OCI-LY1 (cell line): Measurements from ENCODE around the gene PCIF1.

Experiments used
- H2AFZ ChIP-seq: fragments of 200-600 bp; sonication (generic), shearing (Covaris generic); 2 replicates; pipeline ENCODE4 v1.6.0; 2014; ENCODE audit warnings: antibody characterized with exemption, mild to moderate bottlenecking, low read length
- H3F3A ChIP-seq: fragments of 200-600 bp; sonication (generic), shearing (Covaris generic); 2 replicates; pipeline ENCODE4 v1.6.0; 2014; ENCODE audit warnings: mild to moderate bottlenecking, antibody characterized with exemption, low read length, moderate library complexity; ENCODE audit not compliant: insufficient read depth
- H3K27ac ChIP-seq: fragments of 200-600 bp; sonication (generic); 2 replicates; pipeline ENCODE4 v1.5.1; 2014; ENCODE audit warnings: low read length, mixed run types, mild to moderate bottlenecking, low read depth; ENCODE audit not compliant: poor library complexity, severe bottlenecking
- H3K27me3 ChIP-seq: fragments of 200-600 bp; sonication (generic); 2 replicates; pipeline ENCODE4 v1.6.0; 2014; ENCODE audit warnings: antibody characterized with exemption, mild to moderate bottlenecking, low read length, moderate library complexity; ENCODE audit not compliant: insufficient read depth
- H3K36me3 ChIP-seq: fragments of 200-600 bp; sonication (generic); 2 replicates; pipeline ENCODE4 v1.6.1; 2014; ENCODE audit warnings: mild to moderate bottlenecking, antibody characterized with exemption, low read length, moderate library complexity, mixed read lengths; ENCODE audit not compliant: insufficient read depth
- H3K4me1 ChIP-seq: fragments of 200-600 bp; sonication (generic); 2 replicates; pipeline ENCODE4 v1.5.1; 2014; ENCODE audit warnings: mild to moderate bottlenecking, low read length, moderate library complexity; ENCODE audit not compliant: insufficient read depth, severe bottlenecking
- H3K4me2 ChIP-seq: fragments of 200-600 bp; sonication (generic), shearing (Covaris generic); 2 replicates; pipeline ENCODE4 v1.6.1; 2014; ENCODE audit warnings: low read length
- H3K4me3 ChIP-seq: fragments of 200-600 bp; sonication (generic); 2 replicates; pipeline ENCODE4 v1.5.1; 2014; ENCODE audit warnings: low read length, low read depth, mild to moderate bottlenecking, mixed read lengths; ENCODE audit not compliant: poor library complexity, severe bottlenecking
- H3K79me2 ChIP-seq: fragments of 200-600 bp; shearing (Covaris generic); 2 replicates; pipeline ENCODE4 v1.6.1; 2016; ENCODE audit warnings: mixed run types, low read length, mixed read lengths; ENCODE audit not compliant: insufficient read depth
- H3K9ac ChIP-seq: fragments of 200-600 bp; sonication (generic), shearing (Covaris generic); 2 replicates; pipeline ENCODE4 v1.6.1; 2014; ENCODE audit warnings: mild to moderate bottlenecking, low read length, mixed read lengths
- H3K9me2 ChIP-seq: fragments of 200-600 bp; sonication (generic), shearing (Covaris generic); 2 replicates; pipeline ENCODE4 v1.6.1; 2014; ENCODE audit warnings: low read depth, mild to moderate bottlenecking, low read length, mixed read lengths
- H3K9me3 ChIP-seq: fragments of 200-600 bp; shearing (Covaris generic); 2 replicates; pipeline ENCODE4 v1.6.1; 2014; ENCODE audit warnings: low read length, mixed read lengths
- H4K20me1 ChIP-seq: fragments of 200-600 bp; sonication (generic), shearing (Covaris generic); 2 replicates; pipeline ENCODE4 v1.6.0; 2016; ENCODE audit warnings: mild to moderate bottlenecking, low read length; ENCODE audit not compliant: insufficient read depth
- CTCF ChIP-seq: fragments of 200-600 bp; sonication (generic), shearing (Covaris generic); IDR thresholded peaks from 2 replicates; pipeline ENCODE4 v1.5.1; 2017; ENCODE audit warnings: mild to moderate bottlenecking, antibody characterized with exemption, low read length, moderate library complexity, mixed read lengths
- EZH2 ChIP-seq: fragments of 200-600 bp; sonication (generic), shearing (Covaris generic); IDR thresholded peaks from 2 replicates; pipeline ENCODE4 v1.8.0; 2017; ENCODE audit warnings: borderline replicate concordance, mixed run types, mild to moderate bottlenecking, antibody characterized with exemption, low read length, moderate library complexity, mixed read lengths

The PCIF1 gene

DNA sequence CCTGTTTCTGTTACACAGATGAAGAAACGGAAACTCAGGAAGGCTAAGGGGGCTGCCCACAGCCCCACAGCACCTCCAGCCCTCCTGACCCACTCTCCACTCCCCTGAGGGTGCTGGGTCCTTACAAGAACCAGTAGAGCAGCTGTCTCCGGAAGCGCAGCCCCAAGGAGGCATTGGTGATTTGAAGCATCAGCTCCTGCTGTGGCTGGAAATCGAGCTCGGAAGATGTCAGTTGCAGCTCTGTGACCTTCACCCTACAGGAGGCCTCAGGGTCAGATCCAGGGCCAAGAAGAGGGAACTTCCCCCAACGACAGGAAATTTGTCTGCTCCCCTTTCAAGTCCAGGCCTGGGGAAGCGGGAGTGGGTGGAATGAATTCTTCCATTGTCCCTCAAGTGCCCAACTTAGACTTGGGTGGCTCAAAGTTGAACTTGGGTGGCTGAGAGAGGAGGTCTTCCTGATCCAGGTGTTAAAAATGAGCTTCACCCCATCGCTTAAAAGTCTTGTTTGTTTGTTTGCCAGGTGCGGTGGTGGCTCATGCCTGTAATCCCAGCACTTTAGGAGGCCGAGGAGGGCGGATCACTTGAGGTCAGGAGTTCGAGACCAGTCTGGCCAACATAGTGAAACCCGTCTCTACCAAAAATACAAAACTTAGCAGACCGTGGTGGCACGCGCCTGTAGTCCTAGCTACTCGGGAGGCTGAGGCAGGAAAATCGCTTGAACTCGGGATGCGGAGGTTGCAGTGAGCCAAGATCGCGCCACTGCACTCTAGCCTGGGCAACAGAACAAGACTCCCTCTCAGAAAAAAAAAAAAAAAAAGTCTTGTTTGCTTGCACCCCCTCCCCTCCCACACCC is 24.4 kb upstream of the PCIF1 start:
- Histone ChIP-seq H3K4me1 (peaks cover 28% of the 10 kb centered on the region), H3K79me2 (no peaks in the 10 kb centered on the region), H2AFZ (no peak overlapping the region), H4K20me1 (no peaks in the 10 kb centered on the region), H3F3A (no peaks in the 10 kb centered on the region), H3K9me3 (no peaks in the 10 kb centered on the region), H3K4me2 (peak overlapping the region; percentile 72), H3K36me3 (no peaks in the 10 kb centered on the region), H3K9me2 (no peaks in the 10 kb centered on the region), H3K4me3 (peak overlapping the region; percentile 60), H3K27me3 (no peaks in the 10 kb centered on the region), H3K9ac (peak overlapping the region; percentile 29; the same call in 1 of the 2 replicates), H3K27ac (peak overlapping the region; percentile 10)
- TF ChIP-seq CTCF (no peak), EZH2 (no peak)

- Histone ChIP-seq H3K9ac (peak overlapping the region; percentile 29; the same call in 1 of the 2 replicates), H3K4me1 (peaks cover 26% of the 10 kb centered on the region)
Observed at GRCh38 chr20:45910670-45911485, 23.6 kb upstream of the PCIF1 start.

More at GRCh38 chr20:45910670-45911485, 23.6 kb upstream of the PCIF1 start:
- H3K79me2 ChIP-seq, result no peaks in the 10 kb centered on the region
- no peaks in the 10 kb centered on the region for H3K9me2 ChIP-seq
- no peaks in the 10 kb centered on the region for H3K9me3 ChIP-seq
- peaks cover under 1% of the 10 kb centered on the region; the same call in 1 of the 2 replicates for H3K27me3 ChIP-seq
- H3K4me3 ChIP-seq, result peak overlapping the region; percentile 60
- H3K27ac ChIP-seq, result no peak overlapping the region
- no peaks in the 10 kb centered on the region for H4K20me1 ChIP-seq
- no peak for TF ChIP-seq CTCF
- no peak for TF ChIP-seq EZH2
- H3F3A ChIP-seq, result no peaks in the 10 kb centered on the region
- no peaks in the 10 kb centered on the region for H3K36me3 ChIP-seq
- peak overlapping the region; percentile 72 for H3K4me2 ChIP-seq
- no peak overlapping the region for H2AFZ ChIP-seq
